Neural crest cell (in vitro differentiated cells): ENCODE measurements around the gene TF. TPM values are rescaled to one million over a fixed set of nuclear protein-coding genes. Genes with fewer than 3 reads are reported as not detected.

ENCODE experiments used
- DNase-seq: peaks from one replicate; pipeline ENCODE4 v3.0.0; 2021; ENCODE audit warnings: low read depth, mixed read lengths, low spot score
- H3K27ac Mint-ChIP-seq: one replicate; pipeline ENCODE4 v1.8.0; 2021; ENCODE audit warnings: mild to moderate bottlenecking, mixed read lengths; ENCODE audit not compliant: unreplicated experiment
- H3K27me3 Mint-ChIP-seq: 2 replicates; pipeline ENCODE4 v1.8.0; 2021; ENCODE audit warnings: low read depth, mild to moderate bottlenecking, mixed read lengths
- H3K36me3 Mint-ChIP-seq: 2 replicates; pipeline ENCODE4 v1.8.0; 2021; ENCODE audit warnings: low read depth, mild to moderate bottlenecking, mixed read lengths
- H3K4me1 Mint-ChIP-seq: 2 replicates; pipeline ENCODE4 v1.8.0; 2021; ENCODE audit warnings: mixed read lengths
- H3K4me3 Mint-ChIP-seq: one replicate; pipeline ENCODE4 v1.8.0; 2021; ENCODE audit warnings: mild to moderate bottlenecking, mixed read lengths
- H3K9me3 Mint-ChIP-seq: 2 replicates; pipeline ENCODE4 v1.8.0; 2021; ENCODE audit warnings: mixed read lengths
- total RNA-seq: library from RNA; stranded (reverse); gene quantifications from 2 replicates; pipeline ENCODE4 v1.2.1, GENCODE V29; 2021
- TF ChIP-seq, protein P1 (sequence below): fragments of 200-600 bp; sonication (generic); conservative IDR thresholded peaks from 2 replicates; pipeline ENCODE4 v1.5.0; 2021; ENCODE audit warnings: antibody characterized with exemption, mild to moderate bottlenecking

TF gene
- total RNA-seq, 1 donor from 2014 or later = 1.6 TPM

DNA sequence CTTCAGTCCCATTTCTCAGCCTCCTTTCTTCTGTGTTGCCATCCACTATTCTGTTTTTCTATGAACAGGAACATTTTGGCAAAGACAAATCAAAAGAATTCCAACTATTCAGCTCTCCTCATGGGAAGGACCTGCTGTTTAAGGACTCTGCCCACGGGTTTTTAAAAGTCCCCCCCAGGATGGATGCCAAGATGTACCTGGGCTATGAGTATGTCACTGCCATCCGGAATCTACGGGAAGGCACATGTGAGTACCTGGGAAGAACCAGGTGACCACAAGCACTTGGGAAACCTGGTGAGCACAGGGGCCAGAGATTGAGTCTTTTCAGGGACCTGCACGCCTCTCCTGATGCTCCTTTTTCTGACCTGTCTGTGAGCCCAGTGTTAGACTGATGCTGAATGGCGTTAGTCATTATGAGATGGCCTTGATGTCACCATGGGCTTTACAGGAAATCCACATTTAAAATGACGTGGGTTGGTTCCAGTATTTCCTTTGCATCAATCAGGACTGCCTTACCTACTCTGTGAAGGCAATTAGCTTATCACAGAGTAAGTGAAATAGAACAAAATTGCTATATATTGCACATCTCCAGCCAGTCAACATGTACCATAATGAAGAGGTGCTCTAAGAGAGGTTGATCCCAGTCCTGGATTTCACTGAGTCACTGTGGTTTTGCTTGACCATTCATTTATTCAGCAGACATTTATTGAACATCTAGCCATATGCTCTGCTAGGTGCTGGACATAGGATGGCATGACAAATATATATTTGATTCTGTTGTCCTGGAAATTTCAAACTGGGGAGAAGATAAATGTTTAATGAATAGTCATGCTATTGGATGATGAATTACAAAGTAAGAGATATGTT, 11.7 kb downstream of the TF start:
- Mint-ChIP-seq H3K27me3 (peaks cover 8% of the 10 kb centered on the region), H3K4me3 (no peak overlapping the region), H3K4me1 (no peaks in the 10 kb centered on the region), H3K9me3 (no peaks in the 10 kb centered on the region), H3K36me3 (no peaks in the 10 kb centered on the region), H3K27ac (no peak overlapping the region)
- no peak for DNase-seq
- TF ChIP-seq, protein P1, sequence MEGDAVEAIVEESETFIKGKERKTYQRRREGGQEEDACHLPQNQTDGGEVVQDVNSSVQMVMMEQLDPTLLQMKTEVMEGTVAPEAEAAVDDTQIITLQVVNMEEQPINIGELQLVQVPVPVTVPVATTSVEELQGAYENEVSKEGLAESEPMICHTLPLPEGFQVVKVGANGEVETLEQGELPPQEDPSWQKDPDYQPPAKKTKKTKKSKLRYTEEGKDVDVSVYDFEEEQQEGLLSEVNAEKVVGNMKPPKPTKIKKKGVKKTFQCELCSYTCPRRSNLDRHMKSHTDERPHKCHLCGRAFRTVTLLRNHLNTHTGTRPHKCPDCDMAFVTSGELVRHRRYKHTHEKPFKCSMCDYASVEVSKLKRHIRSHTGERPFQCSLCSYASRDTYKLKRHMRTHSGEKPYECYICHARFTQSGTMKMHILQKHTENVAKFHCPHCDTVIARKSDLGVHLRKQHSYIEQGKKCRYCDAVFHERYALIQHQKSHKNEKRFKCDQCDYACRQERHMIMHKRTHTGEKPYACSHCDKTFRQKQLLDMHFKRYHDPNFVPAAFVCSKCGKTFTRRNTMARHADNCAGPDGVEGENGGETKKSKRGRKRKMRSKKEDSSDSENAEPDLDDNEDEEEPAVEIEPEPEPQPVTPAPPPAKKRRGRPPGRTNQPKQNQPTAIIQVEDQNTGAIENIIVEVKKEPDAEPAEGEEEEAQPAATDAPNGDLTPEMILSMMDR = no peak

DNA sequence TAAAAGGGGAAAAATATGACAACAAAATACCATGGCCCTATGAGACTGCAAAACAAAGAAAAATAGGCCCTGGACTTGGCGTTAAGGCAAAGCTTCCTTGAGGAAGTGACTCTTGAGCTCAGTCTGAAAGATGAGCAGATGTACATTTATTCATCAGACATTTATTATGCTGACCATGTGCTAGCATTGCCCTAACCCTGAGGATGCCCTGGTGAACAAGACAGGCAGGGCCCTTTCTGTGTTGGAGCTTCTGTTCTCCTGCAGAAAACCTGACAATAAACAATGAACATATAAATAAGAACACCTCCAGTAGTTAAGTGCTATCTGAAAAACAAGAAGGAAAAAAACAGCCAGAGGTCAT, 12.4 kb downstream of the TF start:
- Mint-ChIP-seq H3K4me3 (no peak overlapping the region), H3K9me3 (no peaks in the 10 kb centered on the region), H3K27me3 (peaks cover 11% of the 10 kb centered on the region), H3K27ac (no peak overlapping the region), H3K4me1 (no peaks in the 10 kb centered on the region), H3K36me3 (no peaks in the 10 kb centered on the region)
- TF ChIP-seq, protein P1 = no peak
- no peak for DNase-seq

DNA sequence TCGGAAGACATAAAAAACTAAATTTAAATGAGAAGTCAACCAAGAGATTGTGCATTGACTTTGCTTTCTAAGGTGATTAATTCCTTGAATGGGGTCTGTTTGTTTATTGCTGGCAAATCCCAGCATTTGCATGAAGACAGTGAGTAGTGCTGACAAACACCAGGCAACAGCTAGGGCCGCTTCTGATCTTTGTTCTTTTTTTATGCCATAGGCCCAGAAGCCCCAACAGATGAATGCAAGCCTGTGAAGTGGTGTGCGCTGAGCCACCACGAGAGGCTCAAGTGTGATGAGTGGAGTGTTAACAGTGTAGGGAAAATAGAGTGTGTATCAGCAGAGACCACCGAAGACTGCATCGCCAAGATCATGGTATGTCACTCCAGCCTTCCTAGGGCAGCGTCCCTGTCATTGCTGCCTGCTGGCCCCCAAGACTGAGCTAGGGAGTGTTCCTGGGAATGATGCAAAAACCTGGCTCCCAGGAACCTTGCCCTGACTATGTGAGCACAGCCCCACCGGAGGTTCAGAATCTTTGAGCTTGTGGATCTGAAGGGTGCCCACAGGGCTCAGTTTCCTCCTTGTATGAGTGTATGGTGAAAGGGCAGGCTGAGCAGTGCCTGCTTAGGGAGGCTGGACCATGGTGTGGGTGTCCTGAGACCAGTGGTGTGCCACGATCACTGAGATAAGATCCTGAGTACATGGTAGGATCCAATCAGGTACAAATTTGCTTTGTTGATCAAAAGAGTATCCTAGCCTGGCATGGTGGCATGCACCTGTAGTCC, 13.0 kb downstream of the TF start:
- Mint-ChIP-seq H3K4me3 (no peak overlapping the region), H3K36me3 (no peaks in the 10 kb centered on the region), H3K4me1 (no peaks in the 10 kb centered on the region), H3K27ac (no peak overlapping the region), H3K9me3 (no peaks in the 10 kb centered on the region), H3K27me3 (peaks cover 16% of the 10 kb centered on the region)
- TF ChIP-seq, protein P1 = no peak
- DNase-seq = no peak

DNA sequence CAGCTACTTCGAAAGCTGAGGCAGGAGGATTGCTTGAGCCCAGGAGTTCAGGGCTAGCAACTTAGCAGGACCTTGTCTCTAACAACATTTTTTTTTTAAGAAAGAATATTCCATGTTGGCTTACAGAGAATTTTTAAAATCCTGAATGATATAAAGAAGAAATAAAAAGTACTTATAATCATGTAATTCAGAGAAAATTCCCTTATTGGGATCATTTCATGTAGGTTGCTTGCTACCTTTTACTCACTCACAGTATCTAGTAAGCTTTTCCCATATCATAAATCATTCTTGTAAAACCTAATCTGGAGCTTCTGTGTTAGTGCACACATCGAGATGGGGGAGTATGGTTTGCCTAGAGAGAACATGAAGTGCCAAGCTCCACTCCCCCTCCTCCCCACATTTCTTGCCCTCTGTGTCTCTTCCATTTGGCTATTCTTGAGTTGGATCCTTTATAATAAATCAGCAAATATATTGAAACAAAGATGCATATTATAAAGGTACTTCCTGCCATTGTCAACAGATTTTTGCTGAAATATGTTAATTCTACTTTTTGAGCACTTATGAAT, 13.6 kb downstream of the TF start:
- Mint-ChIP-seq H3K9me3 (no peaks in the 10 kb centered on the region), H3K36me3 (no peaks in the 10 kb centered on the region), H3K4me1 (no peaks in the 10 kb centered on the region), H3K4me3 (no peak overlapping the region), H3K27me3 (peaks cover 16% of the 10 kb centered on the region), H3K27ac (no peak overlapping the region)
- DNase-seq = no peak
- TF ChIP-seq, protein P1 = no peak

DNA sequence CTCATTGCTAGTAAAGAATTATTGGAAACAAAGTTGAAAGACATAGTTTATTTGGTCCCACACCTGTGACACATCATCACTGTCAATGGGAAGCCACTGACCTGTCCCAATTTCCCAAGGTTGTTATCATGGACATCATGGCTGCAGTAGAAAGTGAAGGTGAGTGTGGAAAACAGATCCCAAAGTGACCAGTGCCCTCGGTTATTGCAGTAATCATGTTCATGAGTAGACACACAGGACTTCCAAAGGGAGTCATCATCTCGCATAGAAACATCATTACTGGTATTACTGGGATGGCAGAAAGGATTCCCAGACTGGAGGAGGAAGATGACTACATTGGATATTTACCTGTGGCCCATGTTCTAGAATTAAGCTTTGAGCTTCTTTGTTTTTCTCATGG, 14.7 kb downstream of the TF start:
- Mint-ChIP-seq H3K4me1 (no peaks in the 10 kb centered on the region), H3K36me3 (no peaks in the 10 kb centered on the region), H3K27ac (no peak overlapping the region), H3K9me3 (no peaks in the 10 kb centered on the region), H3K4me3 (no peak overlapping the region), H3K27me3 (peaks cover 16% of the 10 kb centered on the region)
- DNase-seq = no peak
- TF ChIP-seq, protein P1 = no peak
